HuH-7 (cell line): ENCODE data around the gene IQCN.
"Not testable (repeated sequence)": the region's sequence is repeated elsewhere in the genome, so short reads cannot be mapped to it uniquely, and the experiment has no call there.

Experiments used
- DNase-seq: peaks from one replicate; pipeline ENCODE4 v3.0.0; 2011; ENCODE audit warnings: low spot score

IQCN gene

DNA sequence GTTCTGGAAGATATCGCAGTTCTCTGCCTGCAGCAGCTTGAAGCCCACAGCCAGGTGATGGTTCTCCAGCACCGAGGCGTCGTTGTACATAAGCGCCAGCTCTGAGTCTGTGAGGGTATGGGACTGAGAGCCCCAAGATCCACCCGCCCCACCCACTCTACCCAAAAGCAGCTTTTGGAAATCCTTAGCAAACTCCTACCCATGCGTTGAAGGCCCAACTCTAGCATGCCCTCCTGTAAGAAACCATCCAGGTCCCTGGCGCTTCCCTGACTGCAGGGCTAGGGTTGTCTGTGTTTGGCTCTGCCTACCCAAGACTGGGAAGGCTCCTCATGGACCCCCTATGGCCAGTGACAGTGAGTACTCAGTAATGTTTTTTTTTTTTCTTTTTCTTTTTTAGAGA is 57.5 kb downstream of the IQCN start:
- DNase-seq = no peak

DNA sequence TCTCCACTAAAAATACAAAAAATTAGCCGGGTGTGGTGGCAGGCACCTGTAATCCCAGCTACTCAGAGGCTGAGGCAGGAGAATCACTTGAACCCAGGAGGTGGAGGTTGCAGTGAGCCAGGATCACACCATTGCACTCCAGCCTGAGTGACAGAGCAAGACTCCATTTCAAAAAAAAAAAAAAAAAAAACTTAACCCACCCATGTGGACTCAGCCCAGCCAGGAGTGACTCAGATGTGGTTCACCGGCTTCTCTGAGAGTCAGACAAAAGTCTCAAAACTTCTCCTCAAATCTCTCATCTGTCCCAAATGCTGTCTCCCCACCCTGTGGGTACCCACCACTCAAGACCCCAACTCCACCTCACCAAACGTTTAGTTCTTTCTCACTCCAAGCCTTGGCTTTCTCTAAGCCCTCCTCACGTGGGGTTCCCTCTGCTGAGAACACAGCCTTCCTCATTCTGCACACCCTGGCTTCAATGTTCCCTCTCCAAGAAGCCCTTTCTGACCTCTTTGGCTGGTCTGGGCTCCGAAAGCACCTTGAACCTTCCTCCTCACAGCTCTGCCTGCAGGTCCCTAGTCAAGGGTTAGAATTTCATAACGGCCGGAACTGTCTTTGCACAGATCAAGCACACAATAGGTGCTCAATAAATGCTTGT is 59.3 kb downstream of the IQCN start:
- DNase-seq = no peak

DNA sequence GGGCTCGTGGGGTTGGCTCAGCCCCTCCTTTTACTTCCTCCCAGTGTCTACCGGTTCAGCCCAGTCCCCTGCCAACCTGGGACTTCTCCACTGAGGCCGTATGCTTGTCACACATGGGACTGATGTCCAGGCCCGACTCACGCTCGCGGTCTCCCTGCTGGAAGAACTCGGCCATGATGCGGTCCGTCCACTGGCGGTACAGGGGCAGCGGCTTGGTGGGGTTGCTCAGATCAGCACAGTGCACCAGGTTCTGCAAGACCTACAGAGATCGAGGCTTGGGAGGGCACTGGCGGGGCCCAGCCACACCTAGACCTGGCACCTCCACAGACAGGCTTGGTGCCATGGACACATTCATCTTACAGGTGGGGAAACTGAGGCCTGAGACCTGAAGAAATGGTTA is 62.6 kb downstream of the IQCN start:
- DNase-seq = no peak

DNA sequence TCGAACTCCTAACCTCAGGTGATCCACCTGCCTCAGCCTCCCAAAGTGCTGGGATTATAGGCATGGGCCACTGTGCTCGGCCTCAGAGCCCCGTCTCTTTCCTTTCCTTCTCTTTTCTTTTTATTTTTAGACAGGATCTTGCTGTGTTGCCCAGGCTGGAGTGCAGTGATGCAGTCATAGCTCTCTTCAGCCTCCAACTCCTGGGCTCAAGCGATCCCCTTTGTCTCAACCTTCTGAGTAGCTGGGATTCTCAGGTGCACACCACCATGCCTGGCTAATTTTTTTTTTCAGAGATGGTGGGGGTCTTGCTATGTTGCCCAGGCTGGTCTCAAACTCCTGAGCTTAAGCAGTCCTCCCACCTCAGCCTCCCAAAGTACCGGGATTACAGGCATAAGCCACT is 64.3 kb downstream of the IQCN start:
- not testable (repeated sequence) for DNase-seq

DNA sequence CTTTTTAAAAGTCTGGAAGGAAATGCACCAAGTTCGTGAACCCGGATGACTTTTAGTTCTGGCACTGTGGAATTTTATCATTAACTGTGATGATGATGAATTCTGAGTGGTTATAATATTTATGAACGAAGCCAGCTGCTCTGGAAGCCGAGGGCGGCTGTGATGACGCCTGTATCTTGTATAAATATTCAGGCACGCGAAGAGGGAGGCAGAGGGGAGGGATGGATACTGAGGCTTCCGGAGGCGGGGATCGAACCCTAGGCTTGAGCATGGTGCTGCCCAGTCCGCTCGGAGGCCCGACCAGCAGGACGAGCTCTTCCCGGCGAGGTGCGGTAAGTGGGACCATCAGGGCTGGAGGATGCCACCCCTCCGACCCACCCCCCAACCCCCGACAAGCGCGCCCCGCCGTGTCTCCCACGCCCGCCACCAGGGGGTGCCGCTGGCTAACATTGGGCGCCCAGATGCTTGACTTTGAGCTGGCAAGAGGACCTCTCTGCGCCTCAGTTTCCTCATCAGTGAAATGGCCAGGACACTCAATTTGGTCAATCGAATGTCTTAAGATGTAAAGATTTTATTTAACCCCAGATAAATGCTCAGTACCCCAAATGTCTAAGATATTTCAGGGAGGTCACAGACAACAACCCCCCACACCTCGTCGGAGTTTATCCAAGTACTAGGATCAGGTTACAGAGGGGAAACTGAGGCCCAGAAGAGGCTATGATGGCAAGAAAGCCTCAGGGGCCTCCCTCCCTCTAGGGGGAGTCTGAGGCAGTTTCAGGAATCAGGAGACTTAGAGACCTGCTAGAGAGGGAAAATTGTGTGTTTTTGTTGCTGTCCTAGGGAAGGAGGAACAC is 65.9 kb downstream of the IQCN start:
- no peak for DNase-seq
